Mesendoderm (in vitro differentiated cells): ENCODE data around the gene COMMD3.
A peak's percentile ranks its signal among the peaks of the same experiment; 100 is the strongest.
"Not testable (repeated sequence)": the region's sequence is repeated elsewhere in the genome, so short reads cannot be mapped to it uniquely, and the experiment has no call there.

Experiments
- DNase-seq: peaks from one replicate; pipeline ENCODE4 v3.0.0; 2013
- H2AK5ac ChIP-seq: 2 replicates; pipeline ENCODE4 v1.6.1; 2013; ENCODE audit warnings: low read length, inconsistent platforms
- H2BK120ac ChIP-seq: 2 replicates; pipeline ENCODE4 v1.6.1; 2013; ENCODE audit warnings: low read depth, mild to moderate bottlenecking, low read length, moderate library complexity, mixed read lengths
- H2BK15ac ChIP-seq: replicated peaks from 2 replicates; pipeline ENCODE4 v1.6.1; 2013; ENCODE audit warnings: low read depth, mild to moderate bottlenecking, moderate library complexity
- H2BK5ac ChIP-seq: 2 replicates; pipeline ENCODE4 v1.6.1; 2013; ENCODE audit warnings: low read length, inconsistent platforms
- H3K18ac ChIP-seq: 2 replicates; pipeline ENCODE4 v1.6.1; 2013; ENCODE audit warnings: mild to moderate bottlenecking, low read length, mixed read lengths
- H3K23ac ChIP-seq: one replicate; pipeline ENCODE4 v1.6.1; 2013; ENCODE audit warnings: low read length
- H3K27ac ChIP-seq: 2 replicates; pipeline ENCODE4 v1.5.1; 2013; ENCODE audit warnings: low read depth, mild to moderate bottlenecking, inconsistent platforms, low read length, moderate library complexity
- H3K27me3 ChIP-seq: 2 replicates; pipeline ENCODE4 v1.6.1; 2013; ENCODE audit warnings: low read length, control low read depth, mild to moderate bottlenecking, inconsistent platforms; ENCODE audit not compliant: insufficient read depth, poor library complexity
- H3K36me3 ChIP-seq: 2 replicates; pipeline ENCODE4 v1.6.1; 2013; ENCODE audit warnings: low read length, inconsistent platforms; ENCODE audit not compliant: control insufficient read depth, insufficient read depth
- H3K4ac ChIP-seq: one replicate; pipeline ENCODE4 v1.6.1; 2013; ENCODE audit warnings: low read depth, mild to moderate bottlenecking, low read length, moderate library complexity
- H3K4me1 ChIP-seq: 2 replicates; pipeline ENCODE4 v1.6.1; 2013; ENCODE audit warnings: low read depth, low read length, inconsistent platforms; ENCODE audit not compliant: control insufficient read depth
- H3K4me2 ChIP-seq: 2 replicates; pipeline ENCODE4 v1.6.1; 2013; ENCODE audit warnings: low read length
- H3K4me3 ChIP-seq: 2 replicates; pipeline ENCODE4 v1.5.1; 2013; ENCODE audit warnings: mild to moderate bottlenecking, low read length
- H3K56ac ChIP-seq: one replicate; pipeline ENCODE4 v1.6.1; 2013; ENCODE audit warnings: low read length
- H3K79me1 ChIP-seq: 2 replicates; pipeline ENCODE4 v1.6.1; 2013; ENCODE audit warnings: low read length, inconsistent platforms
- H3K79me2 ChIP-seq: 2 replicates; pipeline ENCODE4 v1.6.1; 2013; ENCODE audit warnings: mild to moderate bottlenecking, low read length; ENCODE audit not compliant: control insufficient read depth, insufficient read depth
- H3K9ac ChIP-seq: 2 replicates; pipeline ENCODE4 v1.6.1; 2013; ENCODE audit warnings: low read length, inconsistent platforms
- H4K5ac ChIP-seq: one replicate; pipeline ENCODE4 v1.6.1; 2013; ENCODE audit warnings: low read length
- H4K8ac ChIP-seq: one replicate; pipeline ENCODE4 v1.6.1; 2013; ENCODE audit warnings: low read depth, mild to moderate bottlenecking, control low read depth, low read length, moderate library complexity
- WGBS: extraction: QIAGEN DNeasy Blood & Tissue Kit; methylation state at CpG from one replicate; pipeline ENCODE4 v1.1.7; 2013; ENCODE audit warnings: low lambda C conversion rate, missing lambda C conversion rate; ENCODE audit not compliant: insufficient coverage; ENCODE audit errors: extremely low coverage; 5-methylcytosine and 5-hydroxymethylcytosine counted together

The COMMD3 gene

GRCh38 chr10:22309180-22310000 lies 6.8 kb upstream of the COMMD3 start:
- H3K36me3 ChIP-seq, result no peaks in the 10 kb centered on the region
- H3K79me1 ChIP-seq, result no peaks in the 10 kb centered on the region
- no peak overlapping the region for H3K4ac ChIP-seq
- no peak overlapping the region for H3K9ac ChIP-seq
- H3K18ac ChIP-seq, result no peak overlapping the region
- no peak overlapping the region for H2BK120ac ChIP-seq
- no peak overlapping the region for H2BK5ac ChIP-seq
- H3K4me2 ChIP-seq, result no peak overlapping the region
- no peak overlapping the region for H4K8ac ChIP-seq
- no peak overlapping the region for H3K56ac ChIP-seq
- H4K5ac ChIP-seq, result no peak overlapping the region
- no peaks in the 10 kb centered on the region for H3K4me1 ChIP-seq
- no peak overlapping the region for H3K23ac ChIP-seq
- no peak for DNase-seq
- no peaks in the 10 kb centered on the region for H3K79me2 ChIP-seq
- H3K27ac ChIP-seq, result no peak overlapping the region
- no peak overlapping the region for H3K4me3 ChIP-seq
- no peaks in the 10 kb centered on the region for H3K27me3 ChIP-seq
- H2BK15ac ChIP-seq, result no peak overlapping the region
- WGBS, result no CpG with 5 or more reads among the region's 4 CpGs
- H2AK5ac ChIP-seq, result no peak overlapping the region

- H3K23ac ChIP-seq, H2AK5ac ChIP-seq, H3K27ac ChIP-seq, H3K4me1 ChIP-seq, H3K56ac ChIP-seq, H3K9ac ChIP-seq, H2BK5ac ChIP-seq, H3K4me3 ChIP-seq, H3K27me3 ChIP-seq, H4K8ac ChIP-seq, H3K79me1 ChIP-seq, DNase-seq, H3K4ac ChIP-seq, H2BK120ac ChIP-seq, H4K5ac ChIP-seq, H3K79me2 ChIP-seq, H2BK15ac ChIP-seq, H3K36me3 ChIP-seq, H3K4me2 ChIP-seq, H3K18ac ChIP-seq: not testable (repeated sequence)
- no CpG with 5 or more reads among the region's 10 CpGs for WGBS
Observed at GRCh38 chr10:22310012-22310411, 6.2 kb upstream of the COMMD3 start.

- Histone ChIP-seq H2AK5ac (no peak overlapping the region), H3K4ac (no peak overlapping the region), H3K4me2 (no peak overlapping the region), H3K79me2 (no peaks in the 10 kb centered on the region), H3K9ac (no peak overlapping the region), H2BK120ac (no peak overlapping the region), H3K36me3 (no peaks in the 10 kb centered on the region), H4K8ac (no peak overlapping the region), H2BK15ac (no peak overlapping the region), H3K27me3 (peaks cover 4% of the 10 kb centered on the region), H4K5ac (no peak overlapping the region), H3K27ac (no peak overlapping the region), H2BK5ac (no peak overlapping the region), H3K56ac (no peak overlapping the region), H3K4me3 (no peak overlapping the region), H3K18ac (no peak overlapping the region), H3K23ac (no peak overlapping the region), H3K4me1 (no peaks in the 10 kb centered on the region), H3K79me1 (no peaks in the 10 kb centered on the region)
- DNase-seq, result no peak
Observed at GRCh38 chr10:22310928-22311327, 5.3 kb upstream of the COMMD3 start.

GRCh38 chr10:22314852-22315251 lies 1.3 kb upstream of the COMMD3 start:
- Histone ChIP-seq H4K5ac (no peak overlapping the region), H4K8ac (no peak overlapping the region), H2BK120ac (no peak overlapping the region), H3K4me3 (no peak overlapping the region), H3K79me2 (no peaks in the 10 kb centered on the region), H3K9ac (no peak overlapping the region), H3K36me3 (no peaks in the 10 kb centered on the region), H2BK15ac (no peak overlapping the region), H3K27ac (no peak overlapping the region), H3K79me1 (no peaks in the 10 kb centered on the region), H3K56ac (no peak overlapping the region), H3K18ac (no peak overlapping the region), H2BK5ac (no peak overlapping the region), H3K27me3 (peaks cover 8% of the 10 kb centered on the region), H2AK5ac (no peak overlapping the region), H3K4me2 (no peak overlapping the region), H3K23ac (no peak overlapping the region), H3K4me1 (no peaks in the 10 kb centered on the region), H3K4ac (no peak overlapping the region)
- DNase-seq, result no peak
- WGBS, result no CpG with 5 or more reads among the region's 2 CpGs

- no peak overlapping the region for H2BK5ac ChIP-seq
- no peaks in the 10 kb centered on the region for H3K79me2 ChIP-seq
- peak overlapping the region; percentile 32 for H2BK120ac ChIP-seq
- no peaks in the 10 kb centered on the region for H3K79me1 ChIP-seq
- peaks cover 9% of the 10 kb centered on the region for H3K27me3 ChIP-seq
- peak overlapping the region; percentile 80 for H3K18ac ChIP-seq
- H3K23ac ChIP-seq, result no peak overlapping the region
- peak overlapping the region; percentile 39 for H3K4me2 ChIP-seq
- no peak overlapping the region for H3K27ac ChIP-seq
- no peak overlapping the region for H3K4ac ChIP-seq
- H3K36me3 ChIP-seq, result no peaks in the 10 kb centered on the region
- no peaks in the 10 kb centered on the region for H3K4me1 ChIP-seq
- H4K8ac ChIP-seq, result no peak overlapping the region
- H2AK5ac ChIP-seq, result no peak overlapping the region
- peak overlapping the region; percentile 61 for H3K4me3 ChIP-seq
- no peak overlapping the region for H4K5ac ChIP-seq
- peak; percentile 74 for DNase-seq
- peak overlapping the region; percentile 67 for H3K9ac ChIP-seq
- no CpG with 5 or more reads among the region's 53 CpGs for WGBS
- H2BK15ac ChIP-seq, result no peak overlapping the region
- H3K56ac ChIP-seq, result peak overlapping the region; percentile 84
Observed at GRCh38 chr10:22315455-22316285, 518 bp upstream of the COMMD3 start.
